GM21576 (cell line): Measurements from ENCODE around the gene LHX5.

ENCODE experiments used
- ATAC-seq: cut with Tn5 transposase; IDR thresholded peaks from one replicate; pipeline ENCODE4 v1.9.1; 2021; ENCODE audit warnings: mild to moderate bottlenecking, moderate library complexity; ENCODE audit not compliant: unreplicated experiment

Gene LHX5

GRCh38 chr12:113440947-113441782, 30.5 kb downstream of the LHX5 start:
- no peak for ATAC-seq

GRCh38 chr12:113440336-113440735, 31.3 kb downstream of the LHX5 start:
- ATAC-seq = no peak

GRCh38 chr12:113439606-113440030, 32.1 kb downstream of the LHX5 start:
- no peak for ATAC-seq

- no peak for ATAC-seq
Observed at GRCh38 chr12:113439301-113439597, 32.4 kb downstream of the LHX5 start.

DNA sequence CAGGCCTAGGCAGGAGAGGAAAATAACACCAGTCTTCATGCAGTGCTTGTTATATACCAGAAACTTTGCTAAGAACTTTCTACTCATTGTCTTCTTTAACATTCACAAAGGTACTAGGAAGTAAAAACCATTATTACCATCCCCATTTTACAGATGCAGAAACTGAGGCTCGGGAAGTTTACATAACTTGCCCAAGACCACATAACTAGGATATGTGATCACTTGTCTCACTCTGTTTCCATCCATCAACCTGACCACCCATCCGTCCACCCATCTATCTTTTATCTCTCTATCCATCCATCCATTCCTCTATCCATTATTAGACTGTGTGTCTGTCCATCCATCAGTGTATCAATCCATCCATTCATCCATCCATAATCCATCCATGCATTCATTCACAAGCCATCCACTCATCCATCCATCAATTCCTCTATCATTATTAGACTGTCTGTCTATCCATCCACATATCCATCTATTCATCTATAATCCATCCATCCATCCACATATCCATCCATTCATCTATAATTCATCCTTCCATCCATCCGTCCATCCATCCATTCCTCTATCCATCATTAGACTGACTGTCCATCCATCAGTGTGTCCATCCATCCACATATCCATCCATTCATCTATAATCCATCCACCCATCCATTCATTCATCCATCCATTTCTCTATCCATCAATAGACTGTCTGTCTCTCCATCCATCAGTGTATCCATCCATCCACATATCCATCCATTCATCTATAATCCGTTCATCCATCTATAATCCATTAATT, 33.0 kb downstream of the LHX5 start:
- ATAC-seq = no peak

DNA sequence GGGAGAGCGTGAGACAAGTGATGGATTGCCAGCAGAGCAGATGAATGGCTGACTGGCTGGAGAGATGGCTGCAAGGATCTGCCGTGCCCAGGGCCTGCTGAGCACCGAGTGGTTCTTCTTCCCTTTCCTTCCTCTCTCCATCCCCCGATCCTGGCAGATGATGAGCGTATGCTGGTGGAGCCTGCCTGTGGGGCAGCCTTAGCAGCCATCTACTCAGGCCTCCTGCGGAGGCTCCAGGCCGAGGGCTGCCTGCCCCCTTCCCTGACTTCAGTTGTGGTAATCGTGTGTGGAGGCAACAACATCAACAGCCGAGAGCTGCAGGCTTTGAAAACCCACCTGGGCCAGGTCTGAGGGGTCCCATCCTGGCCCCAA, 34.0 kb downstream of the LHX5 start:
- ATAC-seq = no peak

DNA sequence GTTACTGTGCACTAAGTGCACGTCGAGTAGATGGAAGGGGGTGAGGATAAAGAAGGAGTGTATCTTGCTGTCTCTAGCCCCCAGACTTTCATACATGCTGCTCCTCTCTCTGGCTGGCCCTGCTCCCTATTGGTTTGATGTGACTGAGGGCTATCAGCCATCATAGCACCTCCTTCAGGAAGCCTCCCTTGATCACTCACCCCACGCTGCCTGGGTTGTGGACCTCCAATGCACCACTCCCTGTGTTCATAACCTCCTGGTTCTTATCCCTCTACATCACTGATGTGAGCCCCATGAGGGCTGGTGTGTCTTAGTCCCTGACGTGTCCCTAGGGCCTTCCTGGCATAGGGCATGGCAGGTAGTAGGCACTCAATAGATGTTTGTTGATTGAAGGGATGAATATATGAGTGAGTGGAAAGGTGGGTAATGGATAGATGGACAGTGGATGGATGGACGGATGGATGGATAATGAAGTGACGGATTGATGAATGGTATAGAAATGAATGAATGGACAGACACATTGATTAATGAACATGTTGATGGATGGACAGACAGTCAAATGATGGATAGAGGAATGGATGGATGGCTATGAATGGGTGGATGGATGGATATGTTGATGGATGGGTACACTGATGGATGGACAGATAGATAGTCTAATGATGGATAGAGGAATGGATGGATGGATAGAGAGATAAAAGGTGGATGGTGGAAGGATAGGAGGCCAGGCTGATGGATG, 34.5 kb downstream of the LHX5 start:
- no peak for ATAC-seq

DNA sequence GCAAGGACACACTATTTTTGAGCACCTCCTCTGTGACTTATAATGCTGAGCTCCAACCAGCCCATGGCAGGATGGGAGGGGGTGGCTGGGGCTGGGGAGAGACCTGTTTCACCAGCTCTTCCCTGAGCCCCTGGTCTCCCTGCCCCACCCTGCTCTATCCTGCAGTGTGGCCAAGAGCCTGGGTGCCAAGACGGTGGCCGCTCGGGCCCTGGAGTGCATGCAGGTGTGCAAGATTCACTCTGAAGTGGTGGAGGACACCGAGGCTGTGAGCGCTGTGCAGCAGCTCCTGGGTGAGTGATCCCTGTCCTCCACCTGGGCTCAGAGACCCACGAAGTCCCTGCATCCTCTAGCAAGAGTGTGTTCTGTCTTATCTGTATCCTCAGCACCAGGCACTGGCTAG, 35.1 kb downstream of the LHX5 start:
- no peak for ATAC-seq

DNA sequence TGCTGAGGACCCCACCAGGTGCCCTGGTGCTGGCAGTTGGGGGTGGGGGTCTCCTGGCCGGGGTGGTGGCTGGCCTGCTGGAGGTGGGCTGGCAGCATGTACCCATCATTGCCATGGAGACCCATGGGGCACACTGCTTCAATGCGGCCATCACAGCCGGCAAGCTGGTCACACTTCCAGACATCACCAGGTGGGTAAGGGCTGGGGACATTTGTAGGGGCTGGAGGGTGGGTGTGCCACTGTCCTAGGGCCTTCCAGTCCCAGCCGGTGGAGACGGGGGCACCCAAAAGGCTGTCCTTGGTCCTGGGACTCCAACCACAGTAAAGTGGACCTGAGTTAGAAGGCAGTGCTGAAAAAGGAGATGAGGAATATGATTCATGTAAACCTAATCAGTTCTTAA, 36.3 kb downstream of the LHX5 start:
- ATAC-seq = no peak

DNA sequence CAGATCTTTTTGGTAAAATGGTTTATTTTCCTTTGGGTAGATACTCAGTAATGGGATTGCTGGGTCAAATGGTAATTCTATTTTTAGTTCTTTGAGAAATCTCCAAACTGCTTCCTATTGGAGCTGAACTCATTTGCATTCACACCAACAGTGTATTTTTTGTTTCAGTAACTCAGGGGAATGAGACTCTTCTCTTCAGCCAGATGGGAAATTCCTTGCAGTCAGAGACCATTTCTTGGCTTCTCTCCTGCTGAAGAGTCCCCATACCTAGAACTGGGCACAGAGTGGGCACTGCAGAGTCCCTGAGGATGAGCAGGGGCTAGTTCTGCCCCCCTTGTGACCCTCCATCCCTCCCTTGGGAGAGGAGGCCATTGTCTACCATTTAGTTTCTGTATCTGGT, 38.7 kb downstream of the LHX5 start:
- no peak for ATAC-seq

GRCh38 chr12:113428482-113428881, 43.2 kb downstream of the LHX5 start:
- no peak for ATAC-seq

GRCh38 chr12:113427882-113428281, 43.8 kb downstream of the LHX5 start:
- no peak for ATAC-seq

GRCh38 chr12:113425960-113426453, 45.7 kb downstream of the LHX5 start:
- ATAC-seq = no peak

GRCh38 chr12:113424915-113425823, 46.5 kb downstream of the LHX5 start:
- no peak for ATAC-seq

DNA sequence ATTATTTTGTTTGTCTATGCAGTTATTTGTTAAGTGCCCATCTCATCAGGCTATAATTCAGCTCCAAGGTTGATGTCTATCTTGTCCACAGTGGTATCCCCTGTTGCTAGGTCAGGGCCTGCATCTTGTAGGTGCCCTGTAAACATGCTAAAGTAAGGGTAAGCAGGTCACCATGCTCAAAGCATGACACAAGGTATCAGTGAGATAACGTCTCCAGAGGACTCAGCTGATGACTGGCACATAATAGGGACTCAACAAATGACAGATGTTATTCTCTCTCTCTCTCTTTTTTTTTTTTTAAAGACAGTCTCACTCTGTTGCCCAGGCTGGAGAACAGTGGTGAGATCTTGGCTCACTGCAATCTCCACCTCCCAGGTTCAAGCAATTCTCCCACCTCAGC, 47.2 kb downstream of the LHX5 start:
- ATAC-seq = no peak

GRCh38 chr12:113422886-113423669, 48.6 kb downstream of the LHX5 start:
- ATAC-seq = no peak

DNA sequence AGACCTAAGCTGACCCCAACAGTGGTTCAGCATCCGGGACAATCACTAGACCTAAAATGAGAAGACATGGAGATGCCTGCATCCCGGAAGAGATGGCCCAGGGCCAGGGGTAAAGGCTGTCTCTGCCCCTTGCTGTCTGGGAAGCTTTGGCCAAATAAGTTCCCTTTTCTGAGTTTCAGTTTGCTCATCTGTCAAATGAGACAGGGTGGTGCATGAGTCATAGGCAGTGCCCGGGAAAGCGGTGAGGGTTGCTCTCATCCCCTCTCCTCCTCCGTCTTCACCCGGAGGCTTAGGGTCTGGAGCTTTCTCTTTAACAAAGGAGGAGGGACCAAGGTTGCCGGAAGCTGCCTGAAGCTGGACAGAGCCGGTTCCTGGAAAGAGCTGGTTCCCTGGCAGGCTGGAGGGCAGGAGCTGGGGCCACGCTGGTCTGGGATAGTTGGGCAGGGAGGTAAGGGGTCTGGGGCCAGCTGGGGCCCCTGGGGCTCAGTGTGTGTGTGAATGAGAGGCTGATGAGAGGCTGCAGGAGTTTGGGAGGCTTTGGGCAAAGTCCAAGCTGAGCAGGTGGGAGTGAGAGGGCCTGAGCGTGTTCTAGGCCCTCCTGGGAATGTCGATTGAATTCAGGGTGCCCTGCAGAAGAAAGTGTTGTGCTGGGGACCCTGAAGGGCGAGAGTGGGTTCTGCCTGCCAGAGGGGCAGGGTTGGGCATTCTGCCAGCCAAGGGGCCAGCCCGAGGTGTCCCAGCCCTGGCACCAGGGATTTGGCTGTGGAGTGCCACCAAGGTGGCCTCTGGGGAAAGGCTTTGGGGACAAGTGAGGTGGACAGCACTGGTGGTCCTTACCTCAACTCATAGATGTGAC, 49.4 kb downstream of the LHX5 start, which contains the start of gene SDSL:
Gene SDSL, plus strand, starts transcription at position 351 of the 856 bp plus-strand sequence. CDS start 5,603 bp downstream, outside the sequence.
- peak; percentile 83 for ATAC-seq

GRCh38 chr12:113420996-113421595, 50.6 kb downstream of the LHX5 start:
- no peak for ATAC-seq
